DND-41 (cell line): ENCODE results near the gene STX16.

ENCODE experiments used
- ATAC-seq: fragments of 200-7000 bp; cut with Tn5 transposase; 3 replicates; pipeline ENCODE4 v1.9.1; 2021; ENCODE audit warnings: low read depth; ENCODE audit not compliant: insufficient read depth
- DNase-seq: peaks from one replicate; pipeline ENCODE4 v3.0.0-alpha.2; 2020
- H2AFZ ChIP-seq: 2 replicates; pipeline ENCODE4 v1.6.0; 2012; ENCODE audit warnings: low read depth, low read length
- H3K27ac ChIP-seq: 2 replicates; pipeline ENCODE4 v1.5.1; 2012; ENCODE audit warnings: low read length, inconsistent platforms
- H3K27me3 ChIP-seq: fragments of 200-600 bp; sonication (generic); 2 replicates; pipeline ENCODE4 v1.6.0; 2012; ENCODE audit warnings: low read length, mild to moderate bottlenecking, inconsistent platforms; ENCODE audit not compliant: insufficient read depth, poor library complexity
- H3K36me3 ChIP-seq: 2 replicates; pipeline ENCODE4 v1.5.1; 2012; ENCODE audit warnings: low read length, inconsistent platforms; ENCODE audit not compliant: insufficient read depth
- H3K4me1 ChIP-seq: 2 replicates; pipeline ENCODE4 v1.5.1; 2012; ENCODE audit warnings: mild to moderate bottlenecking, low read length; ENCODE audit not compliant: insufficient read depth
- H3K4me2 ChIP-seq: 2 replicates; pipeline ENCODE4 v1.6.0; 2012; ENCODE audit warnings: mild to moderate bottlenecking, moderate library complexity, low read length, inconsistent platforms; ENCODE audit not compliant: insufficient read depth
- H3K4me3 ChIP-seq, 2 experiments: fragments of 200-600 bp in 1 of 2; shearing (Covaris generic) in 1 of 2; 2 replicates each; pipeline ENCODE4 v1.5.1; 2012 to 2016; ENCODE audit warnings: inconsistent platforms in 2 of 2, low read length in 2 of 2, mild to moderate bottlenecking in 2 of 2, low read depth in 1 of 2, moderate library complexity in 1 of 2
- H3K79me2 ChIP-seq: 2 replicates; pipeline ENCODE4 v1.6.0; 2012; ENCODE audit warnings: low read length, inconsistent platforms; ENCODE audit not compliant: insufficient read depth
- H3K9ac ChIP-seq: 2 replicates; pipeline ENCODE4 v1.6.0; 2012; ENCODE audit warnings: low read depth, mild to moderate bottlenecking, inconsistent platforms, low read length, moderate library complexity
- H3K9me3 ChIP-seq: 2 replicates; pipeline ENCODE4 v1.5.1; 2012; ENCODE audit warnings: low read length, moderate library complexity, mild to moderate bottlenecking, inconsistent platforms; ENCODE audit not compliant: insufficient read depth, severe bottlenecking
- H4K20me1 ChIP-seq: 2 replicates; pipeline ENCODE4 v1.6.0; 2012; ENCODE audit warnings: low read length; ENCODE audit not compliant: insufficient read depth
- EZH2 ChIP-seq: IDR thresholded peaks from 3 replicates; pipeline ENCODE4 v1.6.1; 2012; ENCODE audit warnings: borderline replicate concordance, low read depth, mild to moderate bottlenecking, moderate library complexity, low read length, inconsistent platforms; ENCODE audit not compliant: severe bottlenecking
- TF ChIP-seq, protein P1 (sequence below): IDR thresholded peaks from 2 replicates; pipeline ENCODE4 v1.5.1; 2012; ENCODE audit warnings: borderline replicate concordance, low read length, moderate library complexity, mild to moderate bottlenecking; ENCODE audit not compliant: poor library complexity, severe bottlenecking; ENCODE audit errors: extremely low read depth

STX16 gene

GRCh38 chr20:58652606-58653294 is 1.7 kb downstream of the STX16 start:
- H2AFZ ChIP-seq, result peak overlapping the region; percentile 91
- H3K4me3 ChIP-seq, result peak overlapping the region; percentile 100

GRCh38 chr20:58654337-58654736 is 3.3 kb downstream of the STX16 start:
- H3K9ac ChIP-seq, result peak overlapping the region; percentile 98; the same call in 1 of the 2 replicates
- H3K27ac ChIP-seq, result no peak overlapping the region
- peaks cover 85% of the 10 kb centered on the region for H3K79me2 ChIP-seq
- peak overlapping the region in 1 of 2 experiments; percentile 9; a peak in 1 of 4 replicates for H3K4me3 ChIP-seq
- H3K9me3 ChIP-seq, result no peaks in the 10 kb centered on the region
- DNase-seq (no peak), ATAC-seq (no peak)
- peaks cover 13% of the 10 kb centered on the region for H3K36me3 ChIP-seq
- TF ChIP-seq, protein P1, sequence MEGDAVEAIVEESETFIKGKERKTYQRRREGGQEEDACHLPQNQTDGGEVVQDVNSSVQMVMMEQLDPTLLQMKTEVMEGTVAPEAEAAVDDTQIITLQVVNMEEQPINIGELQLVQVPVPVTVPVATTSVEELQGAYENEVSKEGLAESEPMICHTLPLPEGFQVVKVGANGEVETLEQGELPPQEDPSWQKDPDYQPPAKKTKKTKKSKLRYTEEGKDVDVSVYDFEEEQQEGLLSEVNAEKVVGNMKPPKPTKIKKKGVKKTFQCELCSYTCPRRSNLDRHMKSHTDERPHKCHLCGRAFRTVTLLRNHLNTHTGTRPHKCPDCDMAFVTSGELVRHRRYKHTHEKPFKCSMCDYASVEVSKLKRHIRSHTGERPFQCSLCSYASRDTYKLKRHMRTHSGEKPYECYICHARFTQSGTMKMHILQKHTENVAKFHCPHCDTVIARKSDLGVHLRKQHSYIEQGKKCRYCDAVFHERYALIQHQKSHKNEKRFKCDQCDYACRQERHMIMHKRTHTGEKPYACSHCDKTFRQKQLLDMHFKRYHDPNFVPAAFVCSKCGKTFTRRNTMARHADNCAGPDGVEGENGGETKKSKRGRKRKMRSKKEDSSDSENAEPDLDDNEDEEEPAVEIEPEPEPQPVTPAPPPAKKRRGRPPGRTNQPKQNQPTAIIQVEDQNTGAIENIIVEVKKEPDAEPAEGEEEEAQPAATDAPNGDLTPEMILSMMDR, result no peak
- TF ChIP-seq EZH2, result no peak
- peaks cover 71% of the 10 kb centered on the region for H3K4me1 ChIP-seq
- H2AFZ ChIP-seq, result no peak overlapping the region
- H3K4me2 ChIP-seq, result peak overlapping the region; percentile 66; the same call in 1 of the 2 replicates
- peaks cover 4% of the 10 kb centered on the region for H3K27me3 ChIP-seq
- H4K20me1 ChIP-seq, result peaks cover 15% of the 10 kb centered on the region

More at GRCh38 chr20:58652606-58653294, 1.7 kb downstream of the STX16 start:
- H3K27me3 ChIP-seq, result peaks cover 4% of the 10 kb centered on the region
- H3K9me3 ChIP-seq, result no peaks in the 10 kb centered on the region
- H3K9ac ChIP-seq, result peak overlapping the region; percentile 98
- DNase-seq (no peak), ATAC-seq (peak; percentile 25)
- H3K36me3 ChIP-seq, result peaks cover 13% of the 10 kb centered on the region
- peaks cover 64% of the 10 kb centered on the region for H3K4me1 ChIP-seq
- TF ChIP-seq EZH2, result no peak
- TF ChIP-seq, protein P1, result no peak
- H4K20me1 ChIP-seq, result peaks cover 10% of the 10 kb centered on the region
- H3K79me2 ChIP-seq, result peaks cover 69% of the 10 kb centered on the region
- peak overlapping the region; percentile 66 for H3K4me2 ChIP-seq
- H3K27ac ChIP-seq, result peak overlapping the region; percentile 90

- Histone ChIP-seq H3K4me2 (peak overlapping the region; percentile 66), H3K36me3 (peaks cover 23% of the 10 kb centered on the region), H3K79me2 (peaks cover 97% of the 10 kb centered on the region), H3K27me3 (no peaks in the 10 kb centered on the region), H3K4me3 (0 out of 4 replicates have a peak overlapping the region, but pooled peaks of 1 of the 2 experiments have one; percentile 6), H2AFZ (no peak overlapping the region), H3K9ac (peak overlapping the region; percentile 4; the same call in 1 of the 2 replicates), H4K20me1 (peaks cover 26% of the 10 kb centered on the region), H3K4me1 (peaks cover 70% of the 10 kb centered on the region), H3K27ac (no peak overlapping the region), H3K9me3 (no peaks in the 10 kb centered on the region)
- ATAC-seq, result no peak
- no peak for DNase-seq
- TF ChIP-seq, protein P1, result no peak
- no peak for TF ChIP-seq EZH2
These were observed 4.4 kb downstream of the STX16 start for GRCh38 chr20:58655328-58656107.
